H1 (cell line): ENCODE data around the gene PNLDC1. TPM values are rescaled to one million over a fixed set of nuclear protein-coding genes. Genes with fewer than 3 reads are reported as not detected.

Experiments
- CTCF ChIA-PET: fragments of 300-600 bp; sonication (Branson Sonifier 250); formaldehyde crosslinking; loops from one replicate; lab custom pipeline; 2021; ENCODE audit not compliant: partially characterized antibody; lab: Charles Lee
- POLR2A ChIA-PET: fragments of 300-600 bp; sonication (Branson Sonifier 250); formaldehyde crosslinking; loops from one replicate; lab custom pipeline; 2021; ENCODE audit warnings: inconsistent platforms; ENCODE audit not compliant: partially characterized antibody; lab: Charles Lee
- DNase-seq, 2 experiments: peaks; one replicate each; pipeline versions ENCODE4 v3.0.0 to v3.0.0-alpha.2; 2010 to 2022; ENCODE audit warnings: low spot score in 2 of 2, low read depth in 1 of 2, mixed read lengths in 1 of 2
- FAIRE-seq: peaks from 2 replicates; lab custom pipeline; 2011; peaks lifted over from hg19 to GRCh38; lab: Jason Lieb, UNC
- H2AFZ ChIP-seq: 2 replicates; pipeline ENCODE4 v1.8.1; 2012; ENCODE audit warnings: low read length, inconsistent platforms
- H2AK5ac ChIP-seq: 2 replicates; pipeline ENCODE4 v1.6.1; 2013; ENCODE audit warnings: low read depth, low read length
- H2BK120ac ChIP-seq: replicated peaks from 2 replicates; pipeline ENCODE3; 2013; ENCODE audit warnings: low read depth, low read length, inconsistent platforms
- H2BK12ac ChIP-seq: 2 replicates; pipeline ENCODE4 v1.6.1; 2013; ENCODE audit warnings: low read depth, low read length
- H2BK15ac ChIP-seq: 2 replicates; pipeline ENCODE4 v1.6.1; 2013; ENCODE audit warnings: low read length
- H2BK20ac ChIP-seq: 2 replicates; pipeline ENCODE4 v1.6.1; 2013; ENCODE audit warnings: low read length
- H2BK5ac ChIP-seq: 2 replicates; pipeline ENCODE4 v1.6.1; 2013; ENCODE audit warnings: low read depth, low read length
- H3K14ac ChIP-seq: 2 replicates; pipeline ENCODE4 v1.6.1; 2013; ENCODE audit warnings: inconsistent platforms; ENCODE audit not compliant: insufficient read length
- H3K18ac ChIP-seq: 2 replicates; pipeline ENCODE4 v1.6.1; 2013; ENCODE audit warnings: low read length; ENCODE audit errors: extremely low read depth
- H3K23ac ChIP-seq: 2 replicates; pipeline ENCODE4 v1.6.1; 2013; ENCODE audit warnings: inconsistent platforms; ENCODE audit not compliant: insufficient read length
- H3K23me2 ChIP-seq: 2 replicates; pipeline ENCODE4 v1.6.1; 2013; ENCODE audit warnings: low read depth, low read length
- H3K27ac ChIP-seq: 2 replicates; pipeline ENCODE4 v1.6.1; 2011; ENCODE audit warnings: low read depth, low read length, inconsistent platforms
- H3K27me3 ChIP-seq, 4 experiments: replicated peaks in 1 of 4; 1 replicate in 1 of 4; 2 replicates in 3 of 4; pipeline versions ENCODE4 v1.6.1 to v1.8.1; 2011 to 2013; ENCODE audit warnings: low read length in 3 of 4, mild to moderate bottlenecking in 3 of 4, inconsistent platforms in 2 of 4, mixed read lengths in 2 of 4, moderate library complexity in 1 of 4; ENCODE audit not compliant: control insufficient read depth in 3 of 4, insufficient read depth in 3 of 4; ENCODE audit errors: extremely low read depth in 1 of 4
- H3K36me3 ChIP-seq, 4 experiments: 2 replicates each; pipeline versions ENCODE4 v1.6.1 to v1.8.1; 2011 to 2013; ENCODE audit warnings: mild to moderate bottlenecking in 4 of 4, low read length in 3 of 4, moderate library complexity in 2 of 4, control low read depth in 1 of 4, inconsistent platforms in 1 of 4; ENCODE audit not compliant: insufficient read depth in 4 of 4, control insufficient read depth in 2 of 4
- H3K4ac ChIP-seq: replicated peaks from 2 replicates; pipeline ENCODE3; 2013; ENCODE audit warnings: low read length, low read depth, mixed read lengths, inconsistent platforms; ENCODE audit not compliant: insufficient read length
- H3K4me1 ChIP-seq, 4 experiments: replicated peaks in 1 of 4; 1 replicate in 1 of 4; 2 replicates in 3 of 4; pipeline versions ENCODE4 v1.6.1 to v1.8.1; 2011 to 2013; ENCODE audit warnings: low read length in 3 of 4, inconsistent platforms in 2 of 4, mixed read lengths in 1 of 4; ENCODE audit not compliant: insufficient read depth in 4 of 4, control insufficient read depth in 3 of 4
- H3K4me2 ChIP-seq, 2 experiments: 2 replicates each; pipeline versions ENCODE4 v1.6.1 to v1.8.1; 2011 to 2013; ENCODE audit warnings: low read depth in 2 of 2, low read length in 2 of 2, control low read depth in 1 of 2, inconsistent platforms in 1 of 2, mild to moderate bottlenecking in 1 of 2; ENCODE audit not compliant: insufficient read depth in 1 of 2
- H3K4me3 ChIP-seq, 4 experiments: fragments of 200-600, 300-600 bp in 1 of 4; sonication (generic), shearing (Covaris generic), sonication (Bioruptor Twin) in 1 of 4; 2 replicates each; pipeline versions ENCODE4 v1.5.1 to v1.8.1; 2011 to 2016; ENCODE audit warnings: low read length in 4 of 4, low read depth in 3 of 4, control low read depth in 2 of 4, inconsistent platforms in 2 of 4, mild to moderate bottlenecking in 2 of 4, mixed read lengths in 1 of 4, moderate library complexity in 1 of 4; ENCODE audit not compliant: insufficient read depth in 2 of 4; ENCODE audit errors: extremely low read depth in 1 of 4
- H3K56ac ChIP-seq: replicated peaks from 2 replicates; pipeline ENCODE3; 2013; ENCODE audit warnings: low read depth, mild to moderate bottlenecking, mixed read lengths, low read length, inconsistent platforms; ENCODE audit not compliant: insufficient read length
- H3K79me1 ChIP-seq: 2 replicates; pipeline ENCODE4 v1.6.1; 2013; ENCODE audit warnings: low read depth, low read length, control low read depth
- H3K79me2 ChIP-seq, 2 experiments: 2 replicates each; pipeline versions ENCODE4 v1.6.1 to v1.8.1; 2012 to 2013; ENCODE audit warnings: low read length in 2 of 2, mild to moderate bottlenecking in 2 of 2, inconsistent platforms in 1 of 2; ENCODE audit not compliant: insufficient read depth in 2 of 2, control insufficient read depth in 1 of 2
- H3K9ac ChIP-seq, 4 experiments: replicated peaks in 1 of 4; 1 replicate in 1 of 4; 2 replicates in 3 of 4; pipeline versions ENCODE4 v1.6.1 to v1.8.1; 2011 to 2013; ENCODE audit warnings: low read depth in 3 of 4, low read length in 3 of 4, control low read depth in 2 of 4, mild to moderate bottlenecking in 2 of 4, moderate library complexity in 2 of 4, inconsistent platforms in 1 of 4; ENCODE audit errors: extremely low read depth in 1 of 4
- H3K9me3 ChIP-seq, 2 experiments: 2 replicates each; pipeline versions ENCODE4 v1.6.1 to v1.8.1; 2012 to 2013; ENCODE audit warnings: mild to moderate bottlenecking in 2 of 2, moderate library complexity in 2 of 2, control low read depth in 1 of 2, inconsistent platforms in 1 of 2, low read depth in 1 of 2, low read length in 1 of 2, mixed read lengths in 1 of 2; ENCODE audit not compliant: insufficient read depth in 2 of 2
- H4K20me1 ChIP-seq, 2 experiments: replicated peaks in 1 of 2; 2 replicates each; pipeline versions ENCODE3 to v1.8.1; 2011 to 2013; ENCODE audit warnings: inconsistent platforms in 2 of 2, low read length in 2 of 2, mild to moderate bottlenecking in 1 of 2; ENCODE audit not compliant: insufficient read depth in 2 of 2, control insufficient read depth in 1 of 2
- H4K5ac ChIP-seq: 2 replicates; pipeline ENCODE4 v1.6.1; 2013; ENCODE audit warnings: low read length, low read depth, mixed read lengths, inconsistent platforms; ENCODE audit not compliant: insufficient read length
- H4K8ac ChIP-seq: 2 replicates; pipeline ENCODE4 v1.8.0; 2013; ENCODE audit warnings: mild to moderate bottlenecking, moderate library complexity, low read length, inconsistent platforms; ENCODE audit not compliant: insufficient read depth; ENCODE audit errors: extremely low read depth
- H4K91ac ChIP-seq: replicated peaks from 2 replicates; pipeline ENCODE3; 2013; ENCODE audit warnings: low read length, mixed read lengths, inconsistent platforms; ENCODE audit not compliant: insufficient read length
- BRCA1 ChIP-seq: IDR thresholded peaks from 2 replicates; pipeline ENCODE4 v1.6.1; 2012; ENCODE audit warnings: low read depth, low read length, improper control_type of control experiment
- CHD2 ChIP-seq: IDR thresholded peaks from 2 replicates; pipeline ENCODE4 v1.6.1; 2012; ENCODE audit warnings: low read length, improper control_type of control experiment
- FOSL1 ChIP-seq: IDR thresholded peaks from 2 replicates; pipeline ENCODE4 v1.6.1; 2011; ENCODE audit warnings: mild to moderate bottlenecking, low read depth, low read length, moderate library complexity; ENCODE audit not compliant: insufficient read depth
- GTF2F1 ChIP-seq: IDR thresholded peaks from 2 replicates; pipeline ENCODE4 v1.6.1; 2012; ENCODE audit warnings: low read depth, low read length, improper control_type of control experiment, borderline replicate concordance
- MAFK ChIP-seq: IDR thresholded peaks from 2 replicates; pipeline ENCODE4 v1.6.1; 2012; ENCODE audit warnings: low read depth, mild to moderate bottlenecking, improper control_type of control experiment, low read length
- NANOG ChIP-seq: IDR thresholded peaks from 2 replicates; pipeline ENCODE4 v1.6.1; 2011; ENCODE audit warnings: low read length, low read depth, mild to moderate bottlenecking, inconsistent platforms; ENCODE audit not compliant: insufficient read depth, poor library complexity, severe bottlenecking
- NRF1 ChIP-seq: IDR thresholded peaks from 2 replicates; pipeline ENCODE4 v1.6.1; 2011; ENCODE audit warnings: mild to moderate bottlenecking, low read depth, low read length, improper control_type of control experiment
- RBBP5 ChIP-seq: IDR thresholded peaks from 2 replicates; pipeline ENCODE4 v1.7.1; 2012; ENCODE audit warnings: low read depth, mild to moderate bottlenecking, inconsistent platforms, low read length, moderate library complexity, borderline replicate concordance
- SP1 ChIP-seq: IDR thresholded peaks from 2 replicates; pipeline ENCODE4 v1.6.1; 2011; ENCODE audit warnings: low read depth, low read length
- WGBS, 2 experiments: shearing (Covaris generic) in 1 of 2; methylation state at CpG; one replicate each; pipeline versions ENCODE4 v1.1.6 to v1.1.7; 2013 to 2015; ENCODE audit warnings: low lambda C conversion rate in 2 of 2, mixed read lengths in 2 of 2, inconsistent platforms in 1 of 2, low coverage in 1 of 2, missing lambda C conversion rate in 1 of 2; ENCODE audit not compliant: insufficient replicate concordance in 2 of 2, insufficient coverage in 1 of 2, insufficient read length in 1 of 2; ENCODE audit errors: extremely low coverage in 1 of 2, missing lambda C conversion rate in 1 of 2; 5-methylcytosine and 5-hydroxymethylcytosine counted together
- polyA plus RNA-seq, 7 experiments: library from polyadenylated mRNA; depleted of rRNA in 3 of 7; stranded (reverse) in 5 of 7; unstranded in 2 of 7; fragments of >200 nt in 5 of 7; fragments of 200-250 nt in 2 of 7; gene quantifications; 1 replicate in 5 of 7; 2 replicates in 1 of 7; 4 replicates in 1 of 7; pipeline versions ENCODE4 v1.2.1 to v1.2.3, GENCODE V29; 2011 to 2013; ENCODE audit warnings: missing spikeins in 2 of 7, mixed read lengths in 2 of 7
- total RNA-seq: library from RNA; stranded (reverse); fragmentation: NEBNext Ultra II Directional; extraction: Animal tissue kit (Norgen Biotek cat#: 25700); gene quantifications from 2 replicates; pipeline ENCODE4 v1.2.1, GENCODE V29; 2021
- TF ChIP-seq, protein P1 (sequence below): IDR thresholded peaks from 2 replicates; pipeline ENCODE4 v1.6.1; 2012; ENCODE audit warnings: inconsistent platforms

Gene PNLDC1
- total and polyA plus RNA-seq, 2 of the 8 experiments (the other 6 are each of a cell fraction or from before 2014, with no cell fraction given) = 0.15 to 0.34 TPM

DNA sequence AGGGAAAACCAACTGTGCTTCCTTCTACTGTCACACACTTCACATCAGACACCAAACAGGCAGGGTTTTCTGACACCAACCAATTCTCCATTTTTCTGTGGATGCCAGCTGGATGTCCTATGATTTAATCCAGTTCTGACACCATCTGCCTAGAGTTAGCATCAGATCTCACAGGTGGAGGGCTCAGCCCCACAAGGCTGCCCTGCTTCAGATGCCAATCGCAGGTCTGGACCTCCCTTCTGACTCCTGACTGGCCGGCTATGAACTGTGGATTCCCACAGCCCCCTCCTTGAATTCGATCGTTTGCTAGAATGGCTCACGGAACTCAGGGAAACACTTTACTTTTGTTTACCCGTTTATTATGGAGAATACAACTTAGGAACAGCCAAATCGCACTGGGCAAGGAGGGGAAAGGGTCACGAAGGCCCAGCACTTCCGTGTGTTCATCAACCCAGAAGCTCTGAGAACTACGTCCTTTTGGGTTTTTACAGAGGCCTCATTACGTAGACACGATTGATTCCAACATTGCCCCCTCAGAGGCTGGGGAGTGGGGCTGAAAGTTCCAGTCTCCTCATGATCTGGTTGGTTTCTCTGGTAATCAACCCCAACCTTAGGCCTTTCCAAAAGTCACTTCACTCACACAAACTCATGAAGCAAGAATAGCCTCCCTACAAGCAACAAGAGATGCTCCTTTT, 65.3 kb downstream of the PNLDC1 start:
- DNase-seq = no peak
- no peaks in the 10 kb centered on the region for H3K9me3 ChIP-seq
- no peak for FAIRE-seq
- TF ChIP-seq GTF2F1 (no peak), NRF1 (no peak), BRCA1 (no peak), MAFK (no peak), NANOG (no peak), FOSL1 (no peak), SP1 (no peak), CHD2 (no peak), RBBP5 (no peak)
- TF ChIP-seq, protein P1, sequence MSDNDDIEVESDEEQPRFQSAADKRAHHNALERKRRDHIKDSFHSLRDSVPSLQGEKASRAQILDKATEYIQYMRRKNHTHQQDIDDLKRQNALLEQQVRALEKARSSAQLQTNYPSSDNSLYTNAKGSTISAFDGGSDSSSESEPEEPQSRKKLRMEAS = no peak
- H3K4me2 ChIP-seq = no peak overlapping the region
- H3K4ac ChIP-seq = no peak overlapping the region
- no peak overlapping the region for H3K23ac ChIP-seq
- CTCF ChIA-PET = interaction anchor here (0.6 to 1.3 kb wide), 4 partner anchors 115 to 576 kb away, joined by 3 read pairs; no protein-coding TSS in a partner anchor
- no peak overlapping the region; the same call in 1 of the 2 replicates for H4K8ac ChIP-seq
- H3K79me1 ChIP-seq = no peaks in the 10 kb centered on the region
- no peaks in the 10 kb centered on the region for H3K27me3 ChIP-seq
- no peak overlapping the region for H2BK120ac ChIP-seq
- H4K5ac ChIP-seq = no peak overlapping the region
- no peak overlapping the region for H2BK15ac ChIP-seq
- H4K20me1 ChIP-seq = no peaks in the 10 kb centered on the region
- H3K18ac ChIP-seq = no peak overlapping the region
- no peak overlapping the region for H3K9ac ChIP-seq
- H3K4me1 ChIP-seq = no peaks in the 10 kb centered on the region
- H3K4me3 ChIP-seq = no peak overlapping the region
- no peak overlapping the region for H3K56ac ChIP-seq
- H3K23me2 ChIP-seq = no peaks in the 10 kb centered on the region
- no peak overlapping the region for H4K91ac ChIP-seq
- H3K36me3 ChIP-seq = no peaks in the 10 kb centered on the region
- H2AK5ac ChIP-seq = no peak overlapping the region
- POLR2A ChIA-PET = no interaction called here
- no peak overlapping the region for H2BK5ac ChIP-seq
- no peaks in the 10 kb centered on the region for H3K79me2 ChIP-seq
- H3K14ac ChIP-seq = no peak overlapping the region
- WGBS, 2 experiments = 86% methylated on average over 12 of the region's 12 CpGs; no CpG with 5 or more reads in 1 of the 2 experiments
- H2BK20ac ChIP-seq = no peak overlapping the region
- H3K27ac ChIP-seq = no peak overlapping the region
- H2BK12ac ChIP-seq = no peak overlapping the region
- peak overlapping the region; percentile 38; the same call in 1 of the 2 replicates for H2AFZ ChIP-seq
